ENCODE measurements around the gene CNPY4.

The CNPY4 gene

GRCh38 chr7:100167912-100168323 is 48.5 kb downstream of the CNPY4 start:
- DNase-seq (ENCODE audit: low spot score) = no peak

- DNase-seq (ENCODE audit: low spot score) = no peak
Observed at GRCh38 chr7:100169147-100169850, 49.9 kb downstream of the CNPY4 start.

DNA sequence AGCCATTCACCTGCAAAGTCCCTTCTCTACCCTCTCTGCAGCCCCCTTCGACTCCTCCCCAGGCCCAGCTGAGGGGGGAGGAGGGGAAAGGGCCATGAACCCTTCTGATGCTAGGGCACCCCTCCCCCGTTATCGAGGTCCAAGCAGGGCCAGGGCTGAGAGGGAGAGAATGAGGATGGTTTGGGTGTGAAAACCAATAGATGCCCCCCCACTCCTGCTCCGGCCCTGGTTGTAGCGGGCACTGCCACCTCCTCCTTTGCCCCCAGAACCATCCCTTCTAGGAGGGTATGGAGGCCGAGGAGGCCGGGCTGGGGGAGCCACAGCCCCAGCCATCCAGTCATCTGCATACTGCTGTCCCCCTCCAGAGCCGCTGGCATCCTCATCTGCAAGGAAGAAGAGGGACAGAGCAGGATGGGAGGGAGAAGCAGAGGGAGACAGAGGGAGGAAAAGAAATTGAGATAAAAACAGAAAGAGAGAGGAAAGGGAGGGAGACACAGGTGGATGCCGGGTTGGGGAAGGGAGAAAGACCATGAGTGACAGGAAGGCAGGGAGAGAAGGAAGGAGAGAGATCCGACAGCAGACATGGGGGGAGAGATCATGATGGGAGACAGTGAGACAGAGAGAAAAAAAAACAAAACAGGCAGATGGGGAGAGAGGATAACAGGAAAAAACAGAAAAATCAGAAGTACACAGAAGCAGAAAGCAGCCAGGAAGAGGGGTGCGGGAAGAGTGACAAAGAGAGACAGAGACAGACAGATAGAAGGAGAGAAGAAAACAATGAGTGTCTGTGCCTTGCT is 50.9 kb downstream of the CNPY4 start:
- no peak for DNase-seq (ENCODE audit: low spot score)

DNA sequence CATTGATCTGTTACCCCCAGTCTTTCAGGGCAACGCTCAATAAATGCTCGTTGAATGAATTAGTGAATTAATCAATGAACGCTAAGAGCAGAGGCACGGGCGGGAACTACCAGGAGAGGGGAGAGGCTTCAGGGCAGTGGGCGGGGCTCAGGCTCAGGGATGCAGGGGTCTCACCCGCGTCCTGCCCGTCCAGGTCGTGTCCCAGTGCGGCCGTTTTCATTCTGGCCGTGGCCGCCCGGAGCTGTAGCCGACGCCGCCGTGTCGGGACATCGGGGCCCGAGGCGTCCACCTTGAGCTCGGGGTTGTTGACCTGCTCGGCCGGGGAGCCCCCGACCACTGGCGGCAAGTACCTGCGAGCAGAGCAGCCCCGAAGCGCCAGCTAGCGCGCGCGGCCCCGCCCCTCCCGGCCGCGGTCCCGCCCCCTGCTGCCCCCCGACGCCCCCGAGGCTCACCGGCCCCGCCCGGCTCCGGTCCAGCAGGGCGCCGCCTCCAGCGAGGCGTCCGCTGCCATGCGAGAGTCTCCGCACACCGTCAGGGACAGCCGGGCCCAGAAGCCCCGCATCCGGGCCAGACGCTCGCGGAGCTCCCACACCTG is 51.8 kb downstream of the CNPY4 start:
- no peak for DNase-seq (ENCODE audit: low spot score)

DNA sequence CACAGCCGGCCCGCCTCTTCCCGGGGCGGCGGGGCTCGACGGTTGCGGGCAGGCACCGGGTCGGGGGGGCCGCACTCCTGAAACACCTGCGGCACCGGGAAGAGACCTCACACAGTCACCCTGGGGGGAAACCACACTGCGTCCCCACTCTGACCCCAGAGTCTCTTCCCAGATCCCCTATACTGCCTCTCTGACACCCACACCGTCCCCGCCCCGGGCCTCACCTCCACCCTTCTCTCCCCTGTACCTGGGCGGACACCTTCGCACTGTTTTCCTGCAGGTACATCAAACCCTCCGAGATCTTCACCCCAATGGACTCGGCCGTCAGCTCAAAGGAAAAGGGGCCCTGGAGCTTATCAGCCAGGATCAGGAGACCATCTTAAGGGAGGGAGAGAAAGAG is 52.4 kb downstream of the CNPY4 start:
- DNase-seq (ENCODE audit: low spot score) = no peak

- no peak for DNase-seq (ENCODE audit: low spot score)
Observed at GRCh38 chr7:100173806-100174495, 54.5 kb downstream of the CNPY4 start.

DNA sequence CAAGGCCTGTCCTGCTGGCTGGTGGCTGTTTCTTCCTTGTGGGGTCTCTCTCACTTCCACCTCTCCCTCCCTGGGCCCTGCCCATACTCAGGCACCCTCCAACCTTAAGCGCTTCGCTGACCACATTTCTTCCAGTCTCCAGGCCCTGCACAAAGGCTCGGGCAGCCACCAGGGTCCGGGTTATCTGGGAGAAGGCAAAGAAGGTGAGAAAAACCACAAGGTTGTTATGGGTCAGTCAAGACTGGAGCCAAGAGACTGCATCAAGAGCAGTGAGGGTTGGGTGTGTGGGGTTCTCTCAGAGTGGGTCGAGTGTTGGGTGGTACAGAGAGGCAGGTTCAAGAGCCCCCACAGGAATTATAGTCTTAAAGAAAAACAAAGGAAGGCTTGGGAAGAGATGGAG is 55.1 kb downstream of the CNPY4 start:
- DNase-seq (ENCODE audit: low spot score) = no peak
